ENCODE measurements around the gene NANOG.
A peak's percentile ranks its signal among the peaks of the same experiment; 100 is the strongest.
"Not testable (repeated sequence)": the region's sequence is repeated elsewhere in the genome, so short reads cannot be mapped to it uniquely, and the experiment has no call there.

The NANOG gene

GRCh38 chr12:7839226-7839625 lies 50.0 kb downstream of the NANOG start:
- H3K9ac ChIP-seq (ENCODE audit: low read depth, low read length); H3K27ac ChIP-seq (ENCODE audit: low read depth, low read length); H3K4me3 ChIP-seq (ENCODE audit: low read depth, low read length); H3K9me3 ChIP-seq (ENCODE audit: control insufficient read depth, insufficient read depth, low read length); H3K4me1 ChIP-seq (ENCODE audit: control insufficient read depth, insufficient read depth, low read length); H3K36me3 ChIP-seq (ENCODE audit: control insufficient read depth, insufficient read depth, low read length); H3K27me3 ChIP-seq (ENCODE audit: control insufficient read depth, insufficient read depth, low read length): not testable (repeated sequence)

DNA sequence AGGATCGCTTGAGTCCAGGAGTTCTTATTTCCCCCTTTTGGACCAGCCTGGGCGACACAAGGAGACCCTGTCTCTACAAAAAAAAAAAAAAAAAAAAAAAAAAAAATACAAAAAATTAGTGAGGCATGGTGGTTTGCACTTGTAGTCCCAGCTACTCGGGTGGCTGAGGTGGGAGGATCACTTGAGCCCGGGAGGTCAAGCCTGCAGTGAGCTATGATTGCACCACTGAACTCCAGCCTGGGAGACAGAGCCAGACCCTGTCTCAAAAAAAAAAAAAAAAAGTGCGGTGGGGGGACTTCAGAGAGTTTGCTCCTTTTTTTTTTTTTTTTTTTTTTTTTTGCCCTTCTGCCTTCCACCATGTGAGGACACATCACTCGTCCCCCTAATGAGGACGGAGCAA lies 50.6 kb downstream of the NANOG start:
- not testable (repeated sequence) for H3K27ac ChIP-seq (ENCODE audit: low read depth, low read length); H3K9me3 ChIP-seq (ENCODE audit: control insufficient read depth, insufficient read depth, low read length); H3K4me1 ChIP-seq (ENCODE audit: control insufficient read depth, insufficient read depth, low read length); H3K27me3 ChIP-seq (ENCODE audit: control insufficient read depth, insufficient read depth, low read length); H3K4me3 ChIP-seq (ENCODE audit: low read depth, low read length); H3K9ac ChIP-seq (ENCODE audit: low read depth, low read length); H3K36me3 ChIP-seq (ENCODE audit: control insufficient read depth, insufficient read depth, low read length)

DNA sequence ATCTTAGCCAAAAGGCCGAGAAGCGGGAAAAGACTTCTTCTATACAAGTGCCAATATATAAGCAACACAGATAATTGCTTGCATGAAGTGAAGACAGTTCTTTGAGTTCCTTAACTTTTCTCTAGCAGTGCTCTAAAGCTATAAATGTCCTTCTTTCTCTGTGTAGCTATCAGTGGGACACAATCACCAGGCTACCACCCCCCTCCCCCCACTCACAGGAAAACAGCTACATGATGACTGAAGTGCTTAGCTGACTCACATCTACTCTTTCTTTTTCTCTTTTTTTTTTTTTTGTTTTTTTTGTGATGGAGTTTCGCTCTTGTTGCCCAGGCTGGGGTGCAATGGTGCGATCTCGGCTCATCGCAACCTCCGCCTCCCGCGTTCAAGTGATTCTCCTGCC lies 53.2 kb downstream of the NANOG start:
- H3K36me3 ChIP-seq (ENCODE audit: control insufficient read depth, insufficient read depth, low read length); H3K4me3 ChIP-seq (ENCODE audit: low read depth, low read length); H3K9ac ChIP-seq (ENCODE audit: low read depth, low read length); H3K9me3 ChIP-seq (ENCODE audit: control insufficient read depth, insufficient read depth, low read length); H3K27me3 ChIP-seq (ENCODE audit: control insufficient read depth, insufficient read depth, low read length): not testable (repeated sequence)
- peaks cover 18% of the 10 kb centered on the region for H3K4me1 ChIP-seq (ENCODE audit: control insufficient read depth, insufficient read depth, low read length)
- H3K27ac ChIP-seq (ENCODE audit: low read depth, low read length) = peak overlapping the region; percentile 40

- not testable (repeated sequence) for H3K9me3 ChIP-seq (ENCODE audit: control insufficient read depth, insufficient read depth, low read length); H3K27me3 ChIP-seq (ENCODE audit: control insufficient read depth, insufficient read depth, low read length); H3K36me3 ChIP-seq (ENCODE audit: control insufficient read depth, insufficient read depth, low read length); H3K27ac ChIP-seq (ENCODE audit: low read depth, low read length); H3K4me3 ChIP-seq (ENCODE audit: low read depth, low read length); H3K9ac ChIP-seq (ENCODE audit: low read depth, low read length)
- peaks cover 20% of the 10 kb centered on the region for H3K4me1 ChIP-seq (ENCODE audit: control insufficient read depth, insufficient read depth, low read length)
Measured at GRCh38 chr12:7843149-7843548, 53.9 kb downstream of the NANOG start.

GRCh38 chr12:7843583-7843982 lies 54.4 kb downstream of the NANOG start:
- not testable (repeated sequence) for H3K9ac ChIP-seq (ENCODE audit: low read depth, low read length); H3K27ac ChIP-seq (ENCODE audit: low read depth, low read length); H3K9me3 ChIP-seq (ENCODE audit: control insufficient read depth, insufficient read depth, low read length); H3K36me3 ChIP-seq (ENCODE audit: control insufficient read depth, insufficient read depth, low read length); H3K27me3 ChIP-seq (ENCODE audit: control insufficient read depth, insufficient read depth, low read length); H3K4me3 ChIP-seq (ENCODE audit: low read depth, low read length)
- H3K4me1 ChIP-seq (ENCODE audit: control insufficient read depth, insufficient read depth, low read length) = peaks cover 23% of the 10 kb centered on the region

- Histone ChIP-seq H3K27me3 (ENCODE audit: control insufficient read depth, insufficient read depth, low read length) (no peaks in the 10 kb centered on the region), H3K4me1 (ENCODE audit: control insufficient read depth, insufficient read depth, low read length) (peaks cover 23% of the 10 kb centered on the region), H3K27ac (ENCODE audit: low read depth, low read length) (no peak overlapping the region), H3K9ac (ENCODE audit: low read depth, low read length) (no peak overlapping the region), H3K9me3 (ENCODE audit: control insufficient read depth, insufficient read depth, low read length) (no peaks in the 10 kb centered on the region), H3K36me3 (ENCODE audit: control insufficient read depth, insufficient read depth, low read length) (no peaks in the 10 kb centered on the region), H3K4me3 (ENCODE audit: low read depth, low read length) (no peak overlapping the region)
Measured at GRCh38 chr12:7844116-7844515, 54.9 kb downstream of the NANOG start.

DNA sequence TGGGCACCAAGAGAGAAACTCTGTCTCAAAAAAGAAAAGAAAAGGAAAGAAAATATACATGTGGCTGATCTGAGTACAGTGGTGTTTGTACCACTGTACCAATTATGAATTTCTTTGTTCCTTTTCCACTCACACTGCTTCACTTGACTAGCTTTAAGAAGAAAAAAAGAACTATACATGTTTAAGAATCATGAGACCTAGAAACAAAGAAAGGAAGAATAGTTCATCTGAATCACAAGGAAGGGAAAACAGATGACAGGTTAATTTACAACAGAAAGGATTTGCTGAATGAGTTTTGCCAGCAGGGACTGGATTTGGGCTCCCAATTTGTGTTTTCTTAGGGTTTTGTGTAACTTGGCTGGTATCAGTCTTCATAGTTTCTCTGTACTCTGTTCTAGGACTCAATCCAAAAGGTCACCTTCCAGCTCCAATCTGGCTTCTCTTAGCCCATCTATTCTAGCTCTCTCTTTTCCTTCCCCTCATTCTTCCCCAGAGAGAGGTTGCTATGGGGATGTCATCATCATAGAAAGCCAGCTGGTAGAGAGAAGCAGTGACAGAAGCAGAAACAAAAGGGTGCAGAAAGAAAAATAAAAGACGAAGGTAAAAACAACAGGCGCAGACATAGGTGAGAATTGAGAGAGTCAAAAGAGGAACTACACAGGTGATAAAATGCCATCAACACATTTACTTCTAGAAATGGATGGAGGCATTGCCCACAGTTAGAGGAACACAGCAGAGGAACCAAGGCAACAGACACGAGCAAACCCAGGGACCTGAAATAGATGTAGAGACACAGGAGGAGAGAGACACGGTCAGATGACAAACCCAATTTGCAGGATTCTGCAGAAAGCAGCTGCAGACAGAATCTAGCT lies 58.3 kb downstream of the NANOG start:
- H3K9ac ChIP-seq (ENCODE audit: low read depth, low read length); H3K9me3 ChIP-seq (ENCODE audit: control insufficient read depth, insufficient read depth, low read length): not testable (repeated sequence)
- H3K27ac ChIP-seq (ENCODE audit: low read depth, low read length) = peak overlapping the region; percentile 93

DNA sequence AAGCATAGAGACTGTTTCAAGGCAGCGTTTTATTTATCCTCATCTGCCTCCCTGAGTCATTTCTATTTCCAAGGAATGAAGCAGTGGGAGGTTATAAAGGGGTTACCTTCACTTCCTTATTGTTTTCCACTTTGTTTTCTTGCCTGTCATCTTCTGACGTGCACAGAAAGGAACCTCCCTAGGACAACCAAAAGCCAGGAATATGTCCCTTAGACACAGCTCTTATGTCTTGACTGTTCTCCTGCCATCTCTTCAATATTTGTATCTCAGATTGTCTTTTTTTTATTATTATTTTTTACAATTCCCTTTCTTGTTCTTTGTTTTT lies 58.9 kb downstream of the NANOG start:
- peaks cover 40% of the 10 kb centered on the region for H3K4me1 ChIP-seq (ENCODE audit: control insufficient read depth, insufficient read depth, low read length)
- H3K36me3 ChIP-seq (ENCODE audit: control insufficient read depth, insufficient read depth, low read length); H3K9me3 ChIP-seq (ENCODE audit: control insufficient read depth, insufficient read depth, low read length); H3K27me3 ChIP-seq (ENCODE audit: control insufficient read depth, insufficient read depth, low read length); H3K4me3 ChIP-seq (ENCODE audit: low read depth, low read length); H3K9ac ChIP-seq (ENCODE audit: low read depth, low read length): not testable (repeated sequence)
- H3K27ac ChIP-seq (ENCODE audit: low read depth, low read length) = peak overlapping the region; percentile 93

More for the DNA sequence above, 58.3 kb downstream of the NANOG start:
- H3K4me1 ChIP-seq (ENCODE audit: control insufficient read depth, insufficient read depth, low read length) = peaks cover 37% of the 10 kb centered on the region
- not testable (repeated sequence) for H3K36me3 ChIP-seq (ENCODE audit: control insufficient read depth, insufficient read depth, low read length); H3K27me3 ChIP-seq (ENCODE audit: control insufficient read depth, insufficient read depth, low read length); H3K4me3 ChIP-seq (ENCODE audit: low read depth, low read length)

Data from HUES48 (cell line).